ENCODE data around the gene COL13A1.

COL13A1 gene

GRCh38 chr10:69913606-69914382 lies 112.1 kb downstream of the COL13A1 start:
- DNase-seq = no peak

GRCh38 chr10:69914398-69915214 lies 112.9 kb downstream of the COL13A1 start:
- peak; percentile 27 to 35 for DNase-seq

- no peak for DNase-seq
Observed at GRCh38 chr10:69915215-69915560, 113.5 kb downstream of the COL13A1 start.

- DNase-seq = no peak
Observed at GRCh38 chr10:69916118-69916517, 114.4 kb downstream of the COL13A1 start.

- no peak for DNase-seq
Observed at GRCh38 chr10:69918036-69918435, 116.3 kb downstream of the COL13A1 start.

- no peak for DNase-seq
Observed at GRCh38 chr10:69919250-69919649, 117.5 kb downstream of the COL13A1 start.

- no peak for DNase-seq
Observed at GRCh38 chr10:69925111-69925510, 123.4 kb downstream of the COL13A1 start.

- no peak for DNase-seq
Observed at GRCh38 chr10:69928339-69928738, 126.6 kb downstream of the COL13A1 start.

- no peak for DNase-seq
Observed at GRCh38 chr10:69929575-69929974, 127.9 kb downstream of the COL13A1 start.

- no peak for DNase-seq
Observed at GRCh38 chr10:69934768-69935167, 133.1 kb downstream of the COL13A1 start.

GRCh38 chr10:69936091-69936490 lies 134.4 kb downstream of the COL13A1 start:
- no peak for DNase-seq

- peak in 1 of 2 experiments; percentile 48 for DNase-seq
Observed at GRCh38 chr10:69938541-69938991, 136.9 kb downstream of the COL13A1 start.

- no peak for DNase-seq
Observed at GRCh38 chr10:69939061-69939460, 137.4 kb downstream of the COL13A1 start.

- no peak for DNase-seq
Observed at GRCh38 chr10:69939481-69939880, 137.8 kb downstream of the COL13A1 start.

GRCh38 chr10:69941730-69942129 lies 140.0 kb downstream of the COL13A1 start:
- no peak for DNase-seq

- DNase-seq = no peak
Observed at GRCh38 chr10:69943292-69943820, 141.7 kb downstream of the COL13A1 start.

GRCh38 chr10:69944761-69945160 lies 143.1 kb downstream of the COL13A1 start:
- DNase-seq = no peak

GRCh38 chr10:69948261-69948660 lies 146.6 kb downstream of the COL13A1 start:
- no peak for DNase-seq

- DNase-seq = no peak
Observed at GRCh38 chr10:69949770-69950169, 148.1 kb downstream of the COL13A1 start.

- no peak for DNase-seq
Observed at GRCh38 chr10:69951658-69952057, 150.0 kb downstream of the COL13A1 start.

GRCh38 chr10:69952069-69952800 lies 150.5 kb downstream of the COL13A1 start:
- no peak for DNase-seq

GRCh38 chr10:69952821-69953221 lies 151.1 kb downstream of the COL13A1 start:
- no peak for DNase-seq

- DNase-seq = no peak
Observed at GRCh38 chr10:69953851-69954250, 152.1 kb downstream of the COL13A1 start.

Measured in NCI-H2081 (cell line).